ENCODE measurements around the gene ELFN2. TPM values are rescaled to one million over a fixed set of nuclear protein-coding genes. Genes with fewer than 3 reads are reported as not detected.

ELFN2 gene
- total and polyA plus RNA-seq, 2 donors (not counting 3 experiments of a cell fraction or from before 2014, with no cell fraction given), result 0.41 to 1.3 TPM

- peaks cover 0 to 2% of the 10 kb centered on the region in 2 experiments for H3K27me3 ChIP-seq (ENCODE audit: control insufficient read depth in 2 of 2, insufficient read depth in 2 of 2, low read length in 2 of 2)
- H3K4me1 ChIP-seq (ENCODE audit: control insufficient read depth, extremely low read depth, insufficient read depth, low read length), result peaks cover 3% of the 10 kb centered on the region
- no peak overlapping the region for H3K4me2 ChIP-seq (ENCODE audit: insufficient read depth, low read length)
- CTCF ChIA-PET, result interaction anchor here (0.6 to 1.0 kb wide), 2 partner anchors 8 to 14 kb away, joined by 3 read pairs; no protein-coding TSS in a partner anchor
- H3K27ac ChIP-seq (ENCODE audit: insufficient read depth, low read depth, low read length), result no peak overlapping the region
- no peaks in the 10 kb centered on the region for H3K9me1 ChIP-seq (replicated peaks; ENCODE audit: control insufficient read depth, extremely low read depth, insufficient read depth, low read length)
- POLR2A ChIA-PET, result no interaction called here
- no peaks in the 10 kb centered on the region for H3K36me3 ChIP-seq (ENCODE audit: control insufficient read depth in 2 of 2, extremely low read depth in 1 of 2, insufficient read depth in 2 of 2, low read length in 2 of 2)
- no peak overlapping the region for H2AFZ ChIP-seq (ENCODE audit: low read depth, low read length)
- no peaks in the 10 kb centered on the region for H3K9me3 ChIP-seq (replicated peaks; ENCODE audit: control insufficient read depth, insufficient read depth, low read length)
- DNase-seq (ENCODE audit: low read depth, low spot score) (no peak), FAIRE-seq (no peak)
- no peak overlapping the region for H3K4me3 ChIP-seq (replicated peaks in 1 of 3; ENCODE audit: insufficient read depth in 1 of 3, low read depth in 1 of 3, low read length in 3 of 3)
- intact Hi-C loops (cut with micrococcal nuclease) (no loop called here), dilution Hi-C loops (cut with MboI; ENCODE audit: extremely low pct_ligation_motif_present, low sequenced_read_pairs) (no loop called here)
- H3K79me2 ChIP-seq (ENCODE audit: control insufficient read depth, insufficient read depth, low read length), result no peaks in the 10 kb centered on the region
- TF ChIP-seq POLR2A (IDR thresholded peaks at IDR 0.05; ENCODE audit: low read depth, low read length), result no peak
- no peak for TF ChIP-seq CTCF (IDR thresholded peaks at IDR 0.05; ENCODE audit: extremely low read depth in 1 of 2, insufficient read depth in 1 of 2, low read depth in 1 of 2, low read length in 2 of 2)
- no peak for TF ChIP-seq EZH2 (IDR thresholded peaks at IDR 0.05; ENCODE audit: borderline replicate concordance, low read depth, low read length, severe bottlenecking)
- TF ChIP-seq MYC (IDR thresholded peaks at IDR 0.05; ENCODE audit: low read depth, low read length), result no peak
- TF ChIP-seq MAX (IDR thresholded peaks at IDR 0.05; ENCODE audit: insufficient read depth, insufficient read length), result no peak
- no peak for TF ChIP-seq JUN (IDR thresholded peaks at IDR 0.05; ENCODE audit: borderline replicate concordance, insufficient read depth, insufficient read length, low read depth)
- TF ChIP-seq GATA2 (IDR thresholded peaks at IDR 0.05; ENCODE audit: insufficient read depth, insufficient read length, low read depth, low read length), result no peak
- TF ChIP-seq FOS (IDR thresholded peaks at IDR 0.05; ENCODE audit: borderline replicate concordance, insufficient read depth, low read length), result no peak
- no peak for TF ChIP-seq POLR2AphosphoS5 (IDR thresholded peaks at IDR 0.05; ENCODE audit: insufficient read depth, low read depth, low read length)
- no TSS peak for BruUV-seq (replicated peaks)
- H3K9ac ChIP-seq (replicated peaks; ENCODE audit: extremely low read depth, insufficient read depth, low read length), result no peak overlapping the region
- no peaks in the 10 kb centered on the region for H4K20me1 ChIP-seq (replicated peaks; ENCODE audit: control insufficient read depth, extremely low read depth, insufficient read depth, low read length)
Observed at GRCh38 chr22:37442135-37442534, 14.9 kb upstream of the ELFN2 start.

All from endothelial cell of umbilical vein (primary cell).